AG04450 (cell line): ENCODE measurements around the gene ST3GAL5. TPM values are rescaled to one million over a fixed set of nuclear protein-coding genes. Genes with fewer than 3 reads are reported as not detected.
A peak's percentile ranks its signal among the peaks of the same experiment; 100 is the strongest.

Experiments used
- CTCF ChIA-PET: fragments of 300-600, 350-600 bp; formaldehyde crosslinking; extraction: SDS; loops from one replicate; lab custom pipeline; 2022; ENCODE audit warnings: antibody characterized with exemption, inconsistent platforms; lab: Charles Lee
- POLR2A ChIA-PET: fragments of 350-600 bp; formaldehyde crosslinking; extraction: SDS; loops from one replicate; lab custom pipeline; 2021; ENCODE audit warnings: antibody characterized with exemption, inconsistent platforms; lab: Yijun Ruan, JAX
- DNase-seq: peaks from one replicate; pipeline ENCODE4 v3.0.0-alpha.2; 2011; ENCODE audit warnings: low read depth, low spot score
- H3K27ac ChIP-seq: one replicate; pipeline ENCODE4 v1.5.1; 2012; ENCODE audit warnings: low read depth, low read length, control low read depth
- H3K27me3 ChIP-seq: one replicate; pipeline ENCODE4 v1.6.0; 2012; ENCODE audit warnings: low read length; ENCODE audit not compliant: control insufficient read depth, insufficient read depth
- H3K4me3 ChIP-seq: 2 replicates; pipeline ENCODE4 v1.5.1; 2011; ENCODE audit warnings: mild to moderate bottlenecking, low read depth, low read length, control low read depth
- H3K9me3 ChIP-seq: 2 replicates; pipeline ENCODE4 v1.5.1; 2012; ENCODE audit warnings: low read length; ENCODE audit not compliant: control insufficient read depth, insufficient read depth
- CTCF ChIP-seq: IDR thresholded peaks from 2 replicates; pipeline ENCODE4 v1.5.1; 2011; ENCODE audit warnings: low read depth, low read length, control low read depth, inconsistent platforms
- polyA minus RNA-seq: library from RNA; depleted of rRNA, polyadenylated mRNA; stranded (reverse); fragments of >200 nt; gene quantifications from 2 replicates; pipeline ENCODE4 v1.2.3, GENCODE V29; 2011; rRNA and poly(A)+ RNA removed
- polyA plus RNA-seq: library from polyadenylated mRNA; depleted of rRNA; stranded (reverse); fragments of >200 nt; gene quantifications from 2 replicates; pipeline ENCODE4 v1.2.3, GENCODE V29; 2011; rRNA removed

The ST3GAL5 gene
- polyA plus RNA-seq: 22.3 and 26.8 TPM in 2 replicates
- polyA minus RNA-seq: 13.1 and 16.2 TPM in 2 replicates

- H3K9me3 ChIP-seq: no peaks in the 10 kb centered on the region
- peak within 1 kb of the TSS; percentile 73 for H3K4me3 ChIP-seq
- peak; percentile 75 for TF ChIP-seq CTCF
- peak within 1 kb of the TSS; percentile 58 for H3K27ac ChIP-seq
- no peaks in the 10 kb centered on the region for H3K27me3 ChIP-seq
- CTCF ChIA-PET: interaction anchor here (0.5 to 2.4 kb wide), 40 partner anchors 10 to 231 kb away, joined by 3 to 16 read pairs (median 4); no protein-coding TSS in a partner anchor
- POLR2A ChIA-PET: interaction anchor here (0.9 to 4.3 kb wide), 6 partner anchors 23 to 167 kb away, joined by 3 to 25 read pairs (median 4); no protein-coding TSS in a partner anchor
- DNase-seq: no peak
Observed at GRCh38 chr2:85888684-85889626, at the start of gene ST3GAL5. TSS of gene ST3GAL5 (minus strand) at chr2:85888990. CDS start at chr2:85888905, 85 bp downstream.

GRCh38 chr2:85938456-85938855 lies 49.7 kb upstream of the ST3GAL5 start:
- TF ChIP-seq CTCF: no peak
- ChIA-PET POLR2A (no interaction called here), CTCF (interaction anchor here (1.5 kb wide), 1 partner anchor 111 kb away, joined by 3 read pairs; no protein-coding TSS in a partner anchor)
- DNase-seq: no peak
- Histone ChIP-seq H3K4me3 (no peak overlapping the region), H3K27ac (no peak overlapping the region), H3K27me3 (no peaks in the 10 kb centered on the region), H3K9me3 (peaks cover 8% of the 10 kb centered on the region)

GRCh38 chr2:85937069-85937439 lies 48.3 kb upstream of the ST3GAL5 start:
- DNase-seq: no peak
- Histone ChIP-seq H3K27ac (no peak overlapping the region), H3K9me3 (peaks cover 2% of the 10 kb centered on the region; the same call in 1 of the 2 replicates), H3K4me3 (no peak overlapping the region), H3K27me3 (no peaks in the 10 kb centered on the region)
- CTCF ChIA-PET: no interaction called here
- POLR2A ChIA-PET: no interaction called here
- TF ChIP-seq CTCF: no peak

GRCh38 chr2:85936421-85937068 lies 47.8 kb upstream of the ST3GAL5 start:
- no peak for DNase-seq
- Histone ChIP-seq H3K4me3 (no peak overlapping the region), H3K27me3 (no peaks in the 10 kb centered on the region), H3K9me3 (no peaks in the 10 kb centered on the region), H3K27ac (no peak overlapping the region)
- no peak for TF ChIP-seq CTCF
- CTCF ChIA-PET: no interaction called here
- POLR2A ChIA-PET: interaction anchor here (1.0 kb wide), 1 partner anchor 15 kb away, joined by 5 read pairs; no protein-coding TSS in a partner anchor
